Coronary artery (tissue), 2 donors: Measurements from ENCODE around the gene TRPM7.
"Not testable (repeated sequence)": the region's sequence is repeated elsewhere in the genome, so short reads cannot be mapped to it uniquely, and the experiment has no call there.

Experiments
- DNase-seq: peaks from one replicate; pipeline ENCODE4 v3.0.0-alpha.2; 2017; ENCODE audit warnings: low spot score
- H3K27ac ChIP-seq, 2 donors: fragments of 200-600 bp; sonication (generic); one replicate each; pipeline ENCODE4 v1.5.1; 2016 to 2019
- H3K4me3 ChIP-seq: fragments of 200-600 bp; sonication (generic); 2 replicates; pipeline ENCODE4 v1.5.1; 2016; ENCODE audit warnings: mild to moderate bottlenecking, moderate library complexity
- CTCF ChIP-seq: fragments of 200-600 bp; sonication (generic); IDR thresholded peaks from one replicate; pipeline ENCODE4 v1.5.1; 2019; ENCODE audit warnings: antibody characterized with exemption

Gene TRPM7

GRCh38 chr15:50624616-50625168, 61.9 kb downstream of the TRPM7 start:
- DNase-seq, result no peak
- TF ChIP-seq CTCF, result no peak
- H3K4me3 ChIP-seq, result no peak overlapping the region
- no peak overlapping the region for H3K27ac ChIP-seq

- H3K27ac ChIP-seq, H3K4me3 ChIP-seq, DNase-seq: not testable (repeated sequence)
Measured at GRCh38 chr15:50622361-50622943, 64.1 kb downstream of the TRPM7 start.

GRCh38 chr15:50616960-50617359, 69.6 kb downstream of the TRPM7 start:
- H3K4me3 ChIP-seq, DNase-seq, H3K27ac ChIP-seq: not testable (repeated sequence)

- not testable (repeated sequence) for H3K27ac ChIP-seq, DNase-seq, H3K4me3 ChIP-seq
Measured at GRCh38 chr15:50616554-50616953, 70.0 kb downstream of the TRPM7 start.

- TF ChIP-seq CTCF, result no peak
- no peak overlapping the region for H3K4me3 ChIP-seq
- DNase-seq, result no peak
- no peak overlapping the region for H3K27ac ChIP-seq
Measured at GRCh38 chr15:50613600-50613999, 73.0 kb downstream of the TRPM7 start.

- H3K4me3 ChIP-seq, result no peak overlapping the region
- H3K27ac ChIP-seq, result no peak overlapping the region
- TF ChIP-seq CTCF, result no peak
- DNase-seq, result no peak
Measured at GRCh38 chr15:50607129-50607528, 79.5 kb downstream of the TRPM7 start.

- no peak for DNase-seq
- Histone ChIP-seq H3K27ac (no peak overlapping the region), H3K4me3 (no peak overlapping the region)
- TF ChIP-seq CTCF, result no peak
Measured at GRCh38 chr15:50605462-50605861, 81.1 kb downstream of the TRPM7 start.

GRCh38 chr15:50602028-50602427, 84.6 kb downstream of the TRPM7 start:
- H3K27ac ChIP-seq, DNase-seq, H3K4me3 ChIP-seq: not testable (repeated sequence)

GRCh38 chr15:50594311-50594710, 92.3 kb downstream of the TRPM7 start:
- no peak for DNase-seq
- no peak overlapping the region for H3K4me3 ChIP-seq
- H3K27ac ChIP-seq, result no peak overlapping the region
- no peak for TF ChIP-seq CTCF
